AG08395 (cell line): Measurements from ENCODE around the gene C1orf35.
A peak's percentile ranks its signal among the peaks of the same experiment; 100 is the strongest.

Experiments
- DNase-seq: peaks from one replicate; pipeline ENCODE4 v3.0.0; 2012; ENCODE audit warnings: mixed read lengths, low spot score

Gene C1orf35

DNA sequence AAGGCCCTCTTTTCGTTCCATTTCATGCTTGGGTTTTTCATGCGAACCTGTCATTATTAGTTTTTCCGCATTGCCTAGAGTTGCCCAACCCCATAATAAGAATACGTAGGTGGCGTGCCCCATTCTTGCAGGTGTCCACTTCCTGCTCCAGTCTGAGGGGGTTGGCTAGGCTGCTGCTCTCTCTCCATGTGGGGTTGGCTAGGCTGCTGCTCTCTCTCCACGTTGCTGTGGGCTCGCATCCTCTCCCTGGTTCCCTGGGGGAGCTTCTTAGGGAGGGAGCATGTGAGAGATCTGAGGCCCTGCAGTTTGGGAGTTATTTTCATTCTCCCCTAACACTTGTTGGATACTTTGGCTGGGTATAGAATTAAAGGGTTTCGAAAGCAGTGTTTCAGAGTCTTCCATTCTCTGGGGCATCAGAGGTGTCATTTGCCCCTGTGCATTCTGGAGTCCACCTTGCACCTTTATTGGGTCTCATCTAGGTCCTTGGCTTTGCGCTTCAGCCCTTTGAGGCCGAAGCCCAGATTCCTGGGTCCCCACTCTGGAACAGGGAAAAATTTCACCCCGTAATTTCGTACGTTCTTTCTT, 8.6 kb downstream of the C1orf35 start:
- no peak for DNase-seq

GRCh38 chr1:228093050-228093906, 9.8 kb downstream of the C1orf35 start:
- no peak for DNase-seq

GRCh38 chr1:228092342-228093049, 10.6 kb downstream of the C1orf35 start:
- no peak for DNase-seq

- no peak for DNase-seq
These were observed 12.0 kb downstream of the C1orf35 start for GRCh38 chr1:228091084-228091483.

DNA sequence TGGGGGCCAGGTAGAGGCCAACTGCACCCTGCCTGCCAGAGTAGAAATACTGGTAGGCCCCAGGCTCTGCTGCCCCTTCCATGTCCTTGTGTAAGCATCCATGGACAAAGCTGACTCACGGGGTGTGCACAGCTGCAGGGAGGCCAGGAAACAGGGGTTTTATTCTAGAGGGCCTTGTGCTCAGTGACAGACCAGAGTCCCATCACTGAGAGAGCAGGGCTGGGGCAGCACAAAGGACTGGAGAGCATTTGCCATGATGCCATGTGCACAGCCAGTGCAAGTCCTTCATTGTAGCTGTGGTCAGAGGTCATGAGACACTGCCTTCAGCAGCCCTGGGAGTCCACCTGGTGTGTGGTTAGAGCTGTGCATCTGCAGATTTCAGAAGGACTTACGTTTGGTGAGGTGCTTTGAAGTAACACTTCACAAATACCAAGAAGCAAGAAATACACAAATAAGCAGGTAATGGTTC, 12.5 kb downstream of the C1orf35 start:
- no peak for DNase-seq

DNA sequence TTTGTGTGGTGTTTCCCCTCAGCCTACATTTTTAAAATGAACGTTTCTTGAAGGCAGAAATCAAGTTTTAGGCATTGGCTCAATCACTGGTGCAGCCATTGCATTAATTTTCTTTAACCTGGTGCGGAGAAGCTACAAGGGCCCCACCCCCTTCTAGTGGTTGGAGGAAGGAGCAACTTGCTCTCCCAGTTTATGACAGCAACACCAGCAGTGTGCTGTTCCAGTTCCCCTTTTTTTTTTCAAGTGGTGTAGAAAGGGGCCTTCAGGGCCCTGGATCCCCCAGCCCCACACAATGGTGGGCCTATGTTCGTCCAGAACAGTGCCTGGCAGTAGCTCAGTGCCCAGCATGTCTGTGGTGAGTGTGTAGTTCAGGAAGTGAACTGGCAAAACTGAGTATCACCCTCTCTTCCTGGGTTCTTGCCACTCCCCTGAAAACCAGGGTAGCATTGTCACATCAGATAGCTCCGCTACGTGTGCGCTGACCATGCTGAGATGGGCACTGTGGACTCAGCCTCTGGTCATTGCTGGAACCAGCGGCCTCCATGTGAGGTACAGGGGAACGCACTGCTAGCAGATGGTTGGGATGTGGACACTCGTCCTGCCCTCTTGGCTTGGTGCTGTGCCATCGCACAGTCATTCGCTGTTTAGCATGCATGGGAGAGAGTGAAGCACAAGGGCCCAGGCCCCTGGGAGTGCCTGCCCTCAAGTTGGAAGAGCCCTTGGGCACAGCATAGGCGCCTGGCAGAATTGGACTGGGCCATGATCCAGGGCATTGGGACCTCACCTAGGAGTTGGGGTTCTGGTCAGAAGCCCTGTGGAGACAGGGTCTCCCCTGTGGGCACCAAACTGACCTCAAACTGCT, 13.4 kb downstream of the C1orf35 start:
- no peak for DNase-seq

DNA sequence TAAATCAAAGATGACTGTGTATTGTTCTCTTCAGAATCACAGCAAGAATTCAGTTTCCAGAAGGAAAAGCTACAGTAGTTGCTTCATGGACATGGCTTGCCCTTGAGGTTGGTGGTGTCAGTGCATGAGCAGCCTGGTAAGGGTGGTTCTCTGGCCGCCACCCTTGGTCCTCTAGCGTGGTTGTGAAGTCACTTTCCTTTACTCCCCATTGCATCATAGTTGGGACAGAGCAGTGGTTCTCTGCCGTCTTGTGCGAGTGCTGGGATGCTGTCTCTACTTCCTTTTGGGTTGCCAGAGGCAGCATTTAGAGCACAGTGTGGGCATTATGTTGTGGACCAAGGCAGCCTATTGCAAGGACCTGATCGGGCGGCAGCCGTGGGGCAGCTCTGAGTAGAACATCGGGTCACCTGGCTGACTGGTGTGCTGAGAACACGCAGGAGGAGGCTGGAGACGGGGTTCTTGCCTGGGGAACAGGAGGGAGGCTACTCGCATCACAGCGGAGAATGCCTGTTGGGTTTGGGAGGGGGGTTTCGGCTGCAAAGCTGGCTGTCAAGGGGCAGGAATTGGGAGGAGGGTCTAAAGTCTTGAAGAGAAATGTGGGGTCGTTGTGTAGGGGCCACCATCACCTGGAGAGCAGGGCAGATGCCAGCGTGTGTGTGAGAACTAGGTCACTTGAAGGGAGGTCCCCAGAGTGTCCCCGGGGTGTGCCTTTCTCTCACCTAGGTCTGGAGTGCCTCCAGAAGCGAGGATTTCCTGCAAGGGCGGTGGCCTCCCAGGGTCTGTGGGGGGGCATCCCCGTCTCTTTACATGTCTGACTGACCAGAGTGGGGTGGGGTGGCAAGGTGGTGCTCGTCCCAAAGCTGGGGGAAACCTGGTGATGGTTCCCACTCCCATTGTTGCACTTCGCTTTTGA, 14.3 kb downstream of the C1orf35 start:
- DNase-seq = no peak

DNA sequence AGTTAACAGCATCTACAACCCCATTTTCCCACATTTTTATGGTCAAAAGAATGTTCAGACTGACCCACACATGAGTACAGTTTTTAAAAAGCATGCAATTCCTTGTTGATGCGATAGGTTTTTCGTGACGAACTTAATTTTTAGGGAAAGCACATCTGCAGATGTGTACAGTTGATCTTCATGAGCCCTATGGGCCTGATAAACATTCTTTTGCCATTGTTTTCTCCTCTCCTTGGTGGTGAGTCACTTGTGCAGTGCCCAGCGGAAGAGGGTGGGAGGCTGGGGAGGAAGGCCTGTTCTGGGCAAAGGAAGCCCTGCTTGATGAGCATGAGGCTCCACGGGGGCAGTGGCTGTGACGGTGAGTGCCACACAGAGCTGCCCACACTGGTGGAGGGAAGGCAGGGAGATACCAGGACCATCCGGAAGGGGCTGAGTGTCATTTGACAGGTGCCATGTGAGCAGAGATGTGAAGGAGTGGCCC, 15.3 kb downstream of the C1orf35 start:
- DNase-seq = peak; percentile 79

GRCh38 chr1:228085287-228085951, 17.7 kb downstream of the C1orf35 start:
- DNase-seq = peak; percentile 69

DNA sequence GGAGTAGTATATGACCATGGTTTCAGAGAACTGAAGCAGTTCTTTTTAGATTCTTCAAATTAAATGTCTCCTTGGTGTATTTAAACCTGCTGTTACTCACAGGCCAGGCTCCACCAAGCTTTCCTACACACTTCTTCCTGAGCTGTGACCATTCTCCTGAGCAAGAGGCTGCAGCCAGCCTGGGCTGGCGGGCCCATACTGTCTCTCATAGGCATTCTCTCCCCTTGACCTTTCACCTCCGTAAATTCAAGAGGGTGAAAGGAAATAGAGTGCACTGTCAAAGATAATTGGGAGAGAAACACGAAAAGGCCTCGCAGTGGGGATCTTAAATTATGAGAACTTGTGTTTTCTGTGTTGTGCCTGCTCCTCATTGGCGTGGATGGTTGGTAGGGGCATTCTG, 18.3 kb downstream of the C1orf35 start:
- DNase-seq = no peak

- peak; percentile 58 for DNase-seq
These were observed 18.8 kb downstream of the C1orf35 start for GRCh38 chr1:228084325-228084724.

- no peak for DNase-seq
These were observed 19.2 kb downstream of the C1orf35 start for GRCh38 chr1:228083871-228084278.

DNA sequence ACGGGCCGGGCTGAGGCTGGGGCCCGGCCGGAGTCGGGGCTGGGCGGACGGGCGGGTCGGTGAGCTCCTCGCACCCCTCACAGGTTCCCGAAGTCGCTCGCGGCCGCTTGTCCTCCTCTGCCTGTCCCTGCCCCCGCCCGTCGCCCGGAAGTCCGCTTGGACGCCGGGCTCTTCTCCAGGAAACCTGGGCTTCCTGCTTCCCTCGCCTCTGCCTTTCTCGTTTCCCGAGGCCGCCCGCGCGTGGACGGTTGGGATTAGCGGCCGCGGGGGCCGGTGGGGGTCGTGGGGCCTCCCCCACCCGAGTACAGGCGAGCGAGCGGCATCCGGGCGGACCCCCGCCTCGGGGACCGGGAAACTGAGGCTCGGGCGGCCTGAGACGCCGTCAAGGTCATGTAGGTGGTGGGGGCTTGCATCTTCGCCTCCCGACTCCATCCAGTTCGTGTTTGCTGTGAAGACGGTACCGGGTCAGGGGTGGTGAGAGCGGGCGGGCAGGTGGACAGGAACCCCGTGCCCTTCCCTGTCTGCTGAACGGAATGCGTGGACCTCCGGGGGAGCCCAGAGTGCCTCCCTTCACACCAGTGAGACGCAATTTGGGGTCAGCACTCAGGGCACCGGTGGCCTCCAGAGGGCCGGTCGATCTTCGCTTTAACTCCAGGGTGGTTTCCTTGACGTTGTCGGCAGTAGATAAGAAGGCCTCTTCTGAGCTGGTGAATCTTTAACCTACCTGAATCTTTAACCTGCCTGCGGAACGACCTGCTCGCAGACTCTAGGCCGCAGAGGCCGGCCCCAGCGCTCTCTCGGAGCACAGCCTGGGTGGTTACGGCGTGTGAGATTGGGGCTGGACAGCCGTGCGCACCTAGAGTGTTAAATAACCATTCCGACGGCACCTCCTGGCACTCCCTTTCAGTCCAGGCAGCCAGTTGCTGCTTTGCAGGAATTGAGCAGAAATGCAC, 19.9 kb downstream of the C1orf35 start:
- DNase-seq = no peak

DNA sequence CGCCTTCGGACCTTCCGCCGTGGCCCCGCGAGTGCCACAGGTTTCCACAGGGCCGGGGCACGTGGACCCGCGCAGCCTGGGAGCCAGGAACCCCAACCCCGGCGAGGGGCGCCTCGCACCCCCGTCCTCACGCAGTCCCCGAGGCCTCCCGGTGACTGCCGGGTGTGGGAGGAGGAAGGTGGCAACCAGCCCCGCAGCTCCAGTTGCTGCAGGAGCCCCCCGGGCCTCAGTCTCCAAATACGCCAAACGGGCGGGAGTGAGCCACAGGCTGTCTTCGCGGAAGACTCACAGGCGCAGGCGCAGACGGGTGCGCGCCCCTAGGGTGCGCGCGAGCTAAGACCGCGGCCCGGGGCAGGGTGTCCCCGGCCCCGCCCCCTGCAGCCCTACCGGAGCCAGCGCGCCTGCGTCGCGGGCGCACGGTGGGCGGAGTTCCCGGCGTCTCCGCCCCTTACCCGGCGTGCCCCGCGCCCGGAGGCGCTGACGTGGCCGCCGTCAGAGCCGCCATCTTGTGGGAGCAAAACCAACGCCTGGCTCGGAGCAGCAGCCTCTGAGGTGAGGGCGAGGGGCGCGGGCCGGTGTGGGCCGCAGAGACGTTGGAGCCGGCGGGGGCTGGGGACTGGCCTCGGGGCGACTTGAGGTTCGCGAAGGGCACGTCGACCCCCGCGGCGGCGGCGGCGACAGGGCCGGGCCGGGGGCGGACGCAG, 20.8 kb downstream of the C1orf35 start, which contains the start of gene ARF1:
TSS of gene ARF1 (plus strand) at position 495 of the 704 bp plus-strand sequence. CDS start 14,407 bp downstream, outside the sequence.
- peak; percentile 99 for DNase-seq

DNA sequence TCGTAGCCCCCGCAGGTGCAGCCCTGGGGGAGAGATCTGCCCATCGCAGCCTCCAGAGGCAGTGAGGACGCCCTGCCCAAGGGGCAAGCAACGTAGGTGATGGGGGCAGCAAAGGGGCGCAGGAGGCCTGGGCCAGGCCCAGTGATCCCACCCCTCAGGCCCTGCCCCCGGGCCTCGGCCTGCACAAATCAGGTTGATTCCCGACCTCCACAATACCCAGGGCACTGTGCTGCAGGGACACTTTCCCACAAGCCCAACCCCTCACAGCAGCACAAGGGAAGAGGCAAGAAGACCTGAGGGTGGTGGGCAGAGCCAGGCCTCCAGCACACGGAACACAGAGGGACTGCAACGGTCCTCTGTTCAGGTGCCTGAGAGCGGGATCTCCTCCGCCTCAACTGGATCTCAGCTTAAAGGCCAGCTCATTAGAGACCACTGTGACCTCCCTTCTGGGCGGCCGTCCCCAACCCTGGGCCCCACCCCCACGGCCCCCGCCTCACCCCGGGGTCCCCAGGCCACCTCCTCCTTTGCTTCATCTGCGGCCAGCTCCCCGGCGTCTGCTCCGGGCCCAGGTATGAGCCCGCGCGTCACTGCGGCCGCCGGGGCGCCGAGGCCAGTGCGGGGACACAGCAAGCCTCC, 21.4 kb downstream of the C1orf35 start:
- no peak for DNase-seq

DNA sequence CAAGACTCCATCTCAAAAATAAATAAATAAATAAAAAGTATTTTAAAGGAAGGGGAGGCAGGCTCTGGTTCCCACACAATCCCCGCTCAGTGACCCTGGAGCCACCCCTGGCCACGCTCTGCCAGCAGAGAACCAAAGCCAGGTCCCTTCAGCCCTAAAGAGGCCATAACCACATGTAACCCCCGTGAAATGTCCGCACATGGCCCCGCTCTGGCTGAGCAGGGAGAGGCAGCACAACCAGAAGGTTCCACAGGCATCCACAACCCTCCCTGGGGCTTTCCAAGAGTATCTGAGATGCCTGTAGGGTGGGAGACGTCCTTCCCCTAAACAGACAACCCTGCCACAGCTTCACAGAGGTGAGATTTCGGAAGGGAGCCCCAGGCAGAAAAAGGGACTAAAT, 22.0 kb downstream of the C1orf35 start:
- no peak for DNase-seq

DNA sequence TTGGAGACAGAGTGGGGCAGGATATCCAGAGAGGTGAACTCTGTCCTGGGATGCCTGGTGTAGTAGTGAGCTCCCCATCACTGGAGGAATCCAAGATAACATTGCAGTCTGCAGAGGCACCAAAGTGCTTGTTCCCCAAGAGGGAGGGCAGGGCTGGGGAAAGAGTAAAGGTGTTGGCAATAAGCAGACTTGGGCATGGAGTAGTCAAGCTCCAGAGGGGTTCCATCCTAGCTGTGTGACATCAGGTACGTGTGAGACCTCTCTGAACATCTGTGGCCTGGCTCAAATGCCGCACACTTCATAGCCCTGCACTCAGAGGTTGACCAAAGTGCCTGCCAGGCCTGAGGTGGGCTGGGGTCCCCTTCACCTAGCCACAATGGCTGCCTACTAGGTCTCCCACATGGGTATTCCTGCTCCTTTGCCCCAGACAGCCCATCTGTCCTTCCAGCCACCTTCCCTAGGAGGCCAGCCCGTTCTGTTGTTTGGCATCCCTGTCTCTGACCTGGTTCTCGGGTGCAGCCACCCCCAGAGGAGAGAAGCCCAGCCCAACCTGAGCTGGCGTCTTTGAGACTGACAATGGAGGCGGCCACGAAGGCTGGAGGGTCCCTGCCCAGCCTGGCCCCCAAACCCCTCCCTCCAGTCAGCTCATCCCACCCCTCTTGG, 23.4 kb downstream of the C1orf35 start:
- DNase-seq = no peak
